DND-41 (cell line): ENCODE data around the gene CBX4.
"Not testable (repeated sequence)": the region's sequence is repeated elsewhere in the genome, so short reads cannot be mapped to it uniquely, and the experiment has no call there.

ENCODE experiments used
- ATAC-seq: fragments of 200-7000 bp; cut with Tn5 transposase; 3 replicates; pipeline ENCODE4 v1.9.1; 2021; ENCODE audit warnings: low read depth; ENCODE audit not compliant: insufficient read depth
- DNase-seq: peaks from one replicate; pipeline ENCODE4 v3.0.0-alpha.2; 2020
- H2AFZ ChIP-seq: 2 replicates; pipeline ENCODE4 v1.6.0; 2012; ENCODE audit warnings: low read depth, low read length
- H3K27ac ChIP-seq: 2 replicates; pipeline ENCODE4 v1.5.1; 2012; ENCODE audit warnings: low read length, inconsistent platforms
- H3K27me3 ChIP-seq: fragments of 200-600 bp; sonication (generic); 2 replicates; pipeline ENCODE4 v1.6.0; 2012; ENCODE audit warnings: low read length, mild to moderate bottlenecking, inconsistent platforms; ENCODE audit not compliant: insufficient read depth, poor library complexity
- H3K36me3 ChIP-seq: 2 replicates; pipeline ENCODE4 v1.5.1; 2012; ENCODE audit warnings: low read length, inconsistent platforms; ENCODE audit not compliant: insufficient read depth
- H3K4me1 ChIP-seq: 2 replicates; pipeline ENCODE4 v1.5.1; 2012; ENCODE audit warnings: mild to moderate bottlenecking, low read length; ENCODE audit not compliant: insufficient read depth
- H3K4me2 ChIP-seq: 2 replicates; pipeline ENCODE4 v1.6.0; 2012; ENCODE audit warnings: mild to moderate bottlenecking, moderate library complexity, low read length, inconsistent platforms; ENCODE audit not compliant: insufficient read depth
- H3K4me3 ChIP-seq, 2 experiments: fragments of 200-600 bp in 1 of 2; shearing (Covaris generic) in 1 of 2; 2 replicates each; pipeline ENCODE4 v1.5.1; 2012 to 2016; ENCODE audit warnings: inconsistent platforms in 2 of 2, low read length in 2 of 2, mild to moderate bottlenecking in 2 of 2, low read depth in 1 of 2, moderate library complexity in 1 of 2
- H3K79me2 ChIP-seq: 2 replicates; pipeline ENCODE4 v1.6.0; 2012; ENCODE audit warnings: low read length, inconsistent platforms; ENCODE audit not compliant: insufficient read depth
- H3K9ac ChIP-seq: 2 replicates; pipeline ENCODE4 v1.6.0; 2012; ENCODE audit warnings: low read depth, mild to moderate bottlenecking, inconsistent platforms, low read length, moderate library complexity
- H3K9me3 ChIP-seq: 2 replicates; pipeline ENCODE4 v1.5.1; 2012; ENCODE audit warnings: low read length, moderate library complexity, mild to moderate bottlenecking, inconsistent platforms; ENCODE audit not compliant: insufficient read depth, severe bottlenecking
- H4K20me1 ChIP-seq: 2 replicates; pipeline ENCODE4 v1.6.0; 2012; ENCODE audit warnings: low read length; ENCODE audit not compliant: insufficient read depth
- EZH2 ChIP-seq: IDR thresholded peaks from 3 replicates; pipeline ENCODE4 v1.6.1; 2012; ENCODE audit warnings: borderline replicate concordance, low read depth, mild to moderate bottlenecking, moderate library complexity, low read length, inconsistent platforms; ENCODE audit not compliant: severe bottlenecking
- TF ChIP-seq, protein P1 (sequence below): IDR thresholded peaks from 2 replicates; pipeline ENCODE4 v1.5.1; 2012; ENCODE audit warnings: borderline replicate concordance, low read length, moderate library complexity, mild to moderate bottlenecking; ENCODE audit not compliant: poor library complexity, severe bottlenecking; ENCODE audit errors: extremely low read depth

Gene CBX4

DNA sequence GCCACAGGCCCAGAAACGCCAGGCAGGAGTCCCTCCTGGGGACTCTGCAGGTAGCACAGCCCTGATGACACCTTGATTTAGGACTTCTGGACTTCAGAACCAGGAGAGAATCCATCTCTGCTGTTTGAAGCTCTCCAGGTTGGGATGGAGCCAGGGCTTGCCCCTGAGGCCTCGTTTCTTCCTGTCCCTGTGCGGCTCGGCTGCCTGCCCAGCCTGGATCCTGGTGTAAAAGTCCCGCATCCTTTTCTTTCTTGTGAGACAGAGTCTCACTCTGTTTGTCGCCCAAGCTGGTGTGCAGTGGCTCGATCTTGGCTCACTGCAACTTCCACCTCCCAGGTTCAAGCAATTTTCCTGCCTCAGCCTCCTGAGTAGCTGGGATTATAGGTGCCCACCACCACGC is 17.9 kb upstream of the CBX4 start:
- no peak for DNase-seq
- Histone ChIP-seq H3K4me2 (no peak overlapping the region), H3K9me3 (no peaks in the 10 kb centered on the region), H3K4me1 (peaks cover 14% of the 10 kb centered on the region), H2AFZ (no peak overlapping the region), H3K79me2 (no peaks in the 10 kb centered on the region), H3K27ac (no peak overlapping the region), H4K20me1 (no peaks in the 10 kb centered on the region), H3K27me3 (no peaks in the 10 kb centered on the region), H3K36me3 (no peaks in the 10 kb centered on the region), H3K4me3 (no peak overlapping the region), H3K9ac (no peak overlapping the region)
- TF ChIP-seq, protein P1, sequence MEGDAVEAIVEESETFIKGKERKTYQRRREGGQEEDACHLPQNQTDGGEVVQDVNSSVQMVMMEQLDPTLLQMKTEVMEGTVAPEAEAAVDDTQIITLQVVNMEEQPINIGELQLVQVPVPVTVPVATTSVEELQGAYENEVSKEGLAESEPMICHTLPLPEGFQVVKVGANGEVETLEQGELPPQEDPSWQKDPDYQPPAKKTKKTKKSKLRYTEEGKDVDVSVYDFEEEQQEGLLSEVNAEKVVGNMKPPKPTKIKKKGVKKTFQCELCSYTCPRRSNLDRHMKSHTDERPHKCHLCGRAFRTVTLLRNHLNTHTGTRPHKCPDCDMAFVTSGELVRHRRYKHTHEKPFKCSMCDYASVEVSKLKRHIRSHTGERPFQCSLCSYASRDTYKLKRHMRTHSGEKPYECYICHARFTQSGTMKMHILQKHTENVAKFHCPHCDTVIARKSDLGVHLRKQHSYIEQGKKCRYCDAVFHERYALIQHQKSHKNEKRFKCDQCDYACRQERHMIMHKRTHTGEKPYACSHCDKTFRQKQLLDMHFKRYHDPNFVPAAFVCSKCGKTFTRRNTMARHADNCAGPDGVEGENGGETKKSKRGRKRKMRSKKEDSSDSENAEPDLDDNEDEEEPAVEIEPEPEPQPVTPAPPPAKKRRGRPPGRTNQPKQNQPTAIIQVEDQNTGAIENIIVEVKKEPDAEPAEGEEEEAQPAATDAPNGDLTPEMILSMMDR: no peak
- TF ChIP-seq EZH2: no peak
- ATAC-seq: no peak

DNA sequence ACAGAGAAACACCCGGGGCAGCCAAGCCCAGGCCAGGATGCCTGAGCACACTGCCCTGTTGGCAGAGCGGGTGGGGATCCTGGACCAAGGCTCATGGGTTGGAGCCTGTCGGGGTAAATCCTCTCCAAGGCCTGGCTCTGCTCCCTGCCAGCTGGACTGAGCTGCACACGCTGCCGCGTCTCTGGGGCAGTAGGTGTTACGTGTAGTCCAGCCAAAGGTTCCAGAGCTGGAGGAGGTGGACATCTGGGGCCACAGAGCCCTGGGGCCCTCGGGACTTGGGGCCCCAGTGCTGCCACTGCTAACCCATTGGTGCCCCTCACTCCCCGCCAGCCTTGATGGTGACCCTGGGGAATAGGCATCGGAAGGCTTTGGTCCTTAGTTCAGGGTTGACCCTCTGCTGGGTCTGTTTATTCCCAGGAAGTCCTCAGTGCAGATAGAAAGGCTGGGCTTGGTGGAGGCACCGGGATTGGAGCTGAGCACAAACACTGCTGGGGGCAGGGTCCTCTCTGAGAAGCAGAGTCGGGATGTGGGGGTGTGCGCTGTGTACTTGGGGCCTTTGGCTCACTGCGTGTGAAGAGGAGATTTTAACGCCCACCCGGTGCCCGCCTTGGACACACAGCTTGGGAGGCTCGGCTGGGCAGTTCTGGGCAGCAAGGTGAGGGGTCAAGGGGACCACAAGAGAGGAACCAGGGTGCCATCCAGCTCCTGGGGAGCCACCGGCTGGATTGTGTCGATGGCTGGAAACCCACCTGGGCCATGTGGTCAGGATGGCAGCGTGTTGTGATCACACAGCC is 16.3 kb upstream of the CBX4 start:
- no peak overlapping the region for H3K27ac ChIP-seq
- no peak overlapping the region for H2AFZ ChIP-seq
- no peaks in the 10 kb centered on the region for H3K36me3 ChIP-seq
- TF ChIP-seq, protein P1: no peak
- no peak for TF ChIP-seq EZH2
- H3K27me3 ChIP-seq: no peaks in the 10 kb centered on the region
- no peaks in the 10 kb centered on the region for H3K79me2 ChIP-seq
- H4K20me1 ChIP-seq: no peaks in the 10 kb centered on the region
- H3K4me3 ChIP-seq: no peak overlapping the region
- no peak overlapping the region for H3K9ac ChIP-seq
- no peak overlapping the region for H3K4me2 ChIP-seq
- peaks cover 14% of the 10 kb centered on the region for H3K4me1 ChIP-seq
- H3K9me3 ChIP-seq: no peaks in the 10 kb centered on the region
- DNase-seq (no peak), ATAC-seq (no peak)

DNA sequence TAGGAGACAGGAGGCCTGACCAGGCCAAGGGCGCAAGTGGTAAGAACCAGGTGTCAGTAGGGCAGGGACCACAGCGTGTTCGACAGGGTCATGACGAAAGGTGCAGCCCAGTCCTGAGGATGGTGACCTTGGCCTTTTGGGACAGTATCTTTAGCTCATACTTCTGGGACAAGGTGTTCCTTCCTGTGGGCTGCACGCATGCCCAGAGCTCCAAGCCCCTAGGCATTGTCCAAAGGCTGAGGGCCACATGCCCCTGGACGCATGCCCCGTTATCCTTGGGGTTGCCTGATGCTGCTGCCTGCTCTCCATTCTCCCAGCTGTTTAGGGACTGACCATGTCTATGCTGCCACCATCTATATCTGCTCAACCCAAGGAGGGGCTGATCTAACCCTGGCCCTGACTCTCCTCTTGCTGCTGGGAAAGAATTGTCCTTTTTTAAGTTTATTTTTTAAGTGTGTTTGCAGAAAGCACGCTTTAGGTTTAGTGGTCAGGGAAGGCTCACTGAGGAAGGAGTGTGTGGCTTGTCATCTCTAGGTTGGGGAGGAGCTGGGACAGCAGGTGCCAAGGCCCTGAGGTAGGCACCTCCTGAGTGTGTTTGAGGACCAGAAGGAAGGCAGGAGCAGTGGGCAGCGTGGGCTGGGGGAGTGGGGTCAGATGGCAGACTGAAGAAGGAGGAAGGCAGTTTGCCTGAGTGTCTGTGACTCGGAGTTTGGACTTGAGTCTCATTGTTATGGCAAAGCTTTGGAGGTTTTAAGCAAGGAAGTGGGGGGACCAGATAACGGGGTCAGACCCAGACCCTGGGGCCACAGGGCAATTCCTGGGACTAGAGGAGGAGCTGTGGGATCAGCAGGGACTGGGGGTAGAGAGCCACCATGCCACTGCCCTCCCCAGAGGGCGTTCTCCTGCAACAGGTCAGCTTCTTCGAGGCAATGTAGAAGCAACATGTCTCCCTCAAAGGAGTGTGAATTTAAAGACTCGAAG is 15.1 kb upstream of the CBX4 start:
- Histone ChIP-seq H3K36me3 (no peaks in the 10 kb centered on the region), H3K4me3 (no peak overlapping the region), H3K27ac (peak overlapping the region; percentile 8; the same call in 1 of the 2 replicates), H3K79me2 (no peaks in the 10 kb centered on the region), H3K27me3 (no peaks in the 10 kb centered on the region), H3K9me3 (no peaks in the 10 kb centered on the region), H3K4me1 (peaks cover 14% of the 10 kb centered on the region), H2AFZ (no peak overlapping the region), H3K9ac (no peak overlapping the region), H3K4me2 (no peak overlapping the region), H4K20me1 (no peaks in the 10 kb centered on the region)
- no peak for TF ChIP-seq EZH2
- TF ChIP-seq, protein P1: no peak
- no peak for DNase-seq
- no peak for ATAC-seq

DNA sequence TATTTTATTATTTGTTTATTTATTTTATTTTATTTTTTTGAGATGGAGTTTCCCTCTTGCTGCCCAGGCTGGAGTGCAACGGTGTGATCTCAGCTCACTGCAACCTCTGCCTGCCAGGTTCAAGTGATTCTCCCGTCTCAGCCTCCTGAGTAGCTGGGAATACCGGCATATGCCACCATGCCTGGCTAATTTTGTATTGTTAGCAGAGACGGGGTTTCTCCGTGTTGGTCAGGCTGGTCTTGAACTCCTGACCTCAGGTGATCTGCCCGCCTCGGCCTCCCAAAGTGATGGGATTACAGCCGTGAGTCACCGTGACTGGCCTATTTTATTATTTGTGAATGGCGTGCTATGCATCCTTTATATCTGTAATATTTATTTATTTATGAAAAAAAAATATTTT is 13.9 kb upstream of the CBX4 start:
- not testable (repeated sequence) for H3K36me3 ChIP-seq, DNase-seq, H3K9me3 ChIP-seq, H4K20me1 ChIP-seq, H3K27me3 ChIP-seq, H3K79me2 ChIP-seq
- Histone ChIP-seq H3K27ac (peak overlapping the region; percentile 74; the same call in 1 of the 2 replicates), H3K4me2 (peak overlapping the region; percentile 59), H3K4me1 (peaks cover 14% of the 10 kb centered on the region), H3K4me3 (peak overlapping the region in 1 of 2 experiments; percentile 43; a peak in 1 of 4 replicates), H3K9ac (peak overlapping the region; percentile 44; the same call in 1 of the 2 replicates), H2AFZ (peak overlapping the region; percentile 82; the same call in 1 of the 2 replicates)
- peak; percentile 48 for ATAC-seq
